Rectal smooth muscle tissue (tissue), 1 donor: ENCODE results near the gene GALM.

Experiments used
- H3K27ac ChIP-seq: one replicate; pipeline ENCODE4 v1.7.0; 2013; ENCODE audit warnings: low read depth, low read length, inconsistent platforms
- H3K27me3 ChIP-seq: one replicate; pipeline ENCODE4 v1.7.0; 2013; ENCODE audit warnings: low read length; ENCODE audit not compliant: control insufficient read depth, insufficient read depth
- H3K36me3 ChIP-seq: one replicate; pipeline ENCODE4 v1.7.0; 2013; ENCODE audit warnings: low read length; ENCODE audit not compliant: control insufficient read depth, insufficient read depth
- H3K4me1 ChIP-seq: one replicate; pipeline ENCODE4 v1.7.0; 2013; ENCODE audit warnings: low read length; ENCODE audit not compliant: control insufficient read depth, insufficient read depth
- H3K4me3 ChIP-seq: one replicate; pipeline ENCODE4 v1.7.0; 2013; ENCODE audit warnings: low read length
- H3K9ac ChIP-seq: one replicate; pipeline ENCODE4 v1.7.0; 2013; ENCODE audit warnings: low read length

Gene GALM

GRCh38 chr2:38742797-38743559, 77.1 kb downstream of the GALM start:
- H3K36me3 ChIP-seq: peaks cover 26% of the 10 kb centered on the region
- no peaks in the 10 kb centered on the region for H3K27me3 ChIP-seq
- H3K4me1 ChIP-seq: peaks cover 21% of the 10 kb centered on the region
- no peak overlapping the region for H3K9ac ChIP-seq
- peak overlapping the region; percentile 19 for H3K4me3 ChIP-seq
- peak overlapping the region; percentile 17 for H3K27ac ChIP-seq

GRCh38 chr2:38743672-38744398, 77.9 kb downstream of the GALM start:
- peaks cover 23% of the 10 kb centered on the region for H3K4me1 ChIP-seq
- H3K9ac ChIP-seq: no peak overlapping the region
- no peak overlapping the region for H3K4me3 ChIP-seq
- H3K27me3 ChIP-seq: no peaks in the 10 kb centered on the region
- peak overlapping the region; percentile 17 for H3K27ac ChIP-seq
- H3K36me3 ChIP-seq: peaks cover 34% of the 10 kb centered on the region

GRCh38 chr2:38744399-38744780, 78.5 kb downstream of the GALM start:
- Histone ChIP-seq H3K27ac (no peak overlapping the region), H3K27me3 (no peaks in the 10 kb centered on the region), H3K4me1 (peaks cover 27% of the 10 kb centered on the region), H3K36me3 (peaks cover 37% of the 10 kb centered on the region), H3K4me3 (no peak overlapping the region), H3K9ac (no peak overlapping the region)

GRCh38 chr2:38745267-38745666, 79.4 kb downstream of the GALM start:
- Histone ChIP-seq H3K9ac (no peak overlapping the region), H3K27ac (no peak overlapping the region), H3K4me3 (no peak overlapping the region), H3K4me1 (peaks cover 32% of the 10 kb centered on the region), H3K27me3 (no peaks in the 10 kb centered on the region), H3K36me3 (peaks cover 37% of the 10 kb centered on the region)

- Histone ChIP-seq H3K4me3 (no peak overlapping the region), H3K27ac (no peak overlapping the region), H3K27me3 (no peaks in the 10 kb centered on the region), H3K9ac (no peak overlapping the region), H3K36me3 (peaks cover 37% of the 10 kb centered on the region), H3K4me1 (peaks cover 35% of the 10 kb centered on the region)
Measured at GRCh38 chr2:38747007-38747424, 81.1 kb downstream of the GALM start.

- Histone ChIP-seq H3K4me3 (no peak overlapping the region), H3K9ac (no peak overlapping the region), H3K4me1 (peaks cover 35% of the 10 kb centered on the region), H3K27ac (peak overlapping the region; percentile 3), H3K36me3 (peaks cover 37% of the 10 kb centered on the region), H3K27me3 (no peaks in the 10 kb centered on the region)
Measured at GRCh38 chr2:38747819-38748218, 81.9 kb downstream of the GALM start.

- Histone ChIP-seq H3K9ac (no peak overlapping the region), H3K27ac (no peak overlapping the region), H3K27me3 (no peaks in the 10 kb centered on the region), H3K36me3 (peaks cover 36% of the 10 kb centered on the region), H3K4me3 (no peak overlapping the region), H3K4me1 (peaks cover 35% of the 10 kb centered on the region)
Measured at GRCh38 chr2:38748391-38748790, 82.5 kb downstream of the GALM start.

- H3K27ac ChIP-seq: peak overlapping the region; percentile 99
- H3K27me3 ChIP-seq: no peaks in the 10 kb centered on the region
- H3K36me3 ChIP-seq: peaks cover 33% of the 10 kb centered on the region
- peak overlapping the region; percentile 100 for H3K4me3 ChIP-seq
- peaks cover 31% of the 10 kb centered on the region for H3K4me1 ChIP-seq
- H3K9ac ChIP-seq: no peak overlapping the region
Measured at GRCh38 chr2:38748943-38749804, 83.3 kb downstream of the GALM start.

GRCh38 chr2:38750011-38750890, 84.3 kb downstream of the GALM start:
- H3K4me1 ChIP-seq: peaks cover 26% of the 10 kb centered on the region

GRCh38 chr2:38750891-38751595, 85.1 kb downstream of the GALM start, which contains the start of gene SRSF7:
Gene SRSF7, minus strand, starts transcription at chr2:38751361. Its CDS starts 105 bp downstream, at chr2:38751256.
- Histone ChIP-seq H3K27me3 (no peaks in the 10 kb centered on the region), H3K36me3 (peaks cover 27% of the 10 kb centered on the region), H3K9ac (peak within 1 kb of the TSS; percentile 100), H3K4me1 (peaks cover 26% of the 10 kb centered on the region), H3K4me3 (peak within 1 kb of the TSS; percentile 100), H3K27ac (peak within 1 kb of the TSS; percentile 99)

More at GRCh38 chr2:38750011-38750890, 84.3 kb downstream of the GALM start:
- H3K4me3 ChIP-seq: peak overlapping the region; percentile 100
- H3K27me3 ChIP-seq: no peaks in the 10 kb centered on the region
- peak overlapping the region; percentile 100 for H3K9ac ChIP-seq
- H3K36me3 ChIP-seq: peaks cover 29% of the 10 kb centered on the region
- H3K27ac ChIP-seq: peak overlapping the region; percentile 99
